H1 (cell line): Measurements from ENCODE around the gene PFDN6. TPM values are rescaled to one million over a fixed set of nuclear protein-coding genes. Genes with fewer than 3 reads are reported as not detected.
"Not testable (repeated sequence)": the region's sequence is repeated elsewhere in the genome, so short reads cannot be mapped to it uniquely, and the experiment has no call there.

Experiments
- CTCF ChIA-PET: fragments of 300-600 bp; sonication (Branson Sonifier 250); formaldehyde crosslinking; loops from one replicate; lab custom pipeline; 2021; ENCODE audit not compliant: partially characterized antibody; lab: Charles Lee
- POLR2A ChIA-PET: fragments of 300-600 bp; sonication (Branson Sonifier 250); formaldehyde crosslinking; loops from one replicate; lab custom pipeline; 2021; ENCODE audit warnings: inconsistent platforms; ENCODE audit not compliant: partially characterized antibody; lab: Charles Lee
- DNase-seq, 2 experiments: peaks; one replicate each; pipeline versions ENCODE4 v3.0.0 to v3.0.0-alpha.2; 2010 to 2022; ENCODE audit warnings: low spot score in 2 of 2, low read depth in 1 of 2, mixed read lengths in 1 of 2
- FAIRE-seq: peaks from 2 replicates; lab custom pipeline; 2011; peaks lifted over from hg19 to GRCh38; lab: Jason Lieb, UNC
- H2AFZ ChIP-seq: 2 replicates; pipeline ENCODE4 v1.8.1; 2012; ENCODE audit warnings: low read length, inconsistent platforms
- H2AK5ac ChIP-seq: 2 replicates; pipeline ENCODE4 v1.6.1; 2013; ENCODE audit warnings: low read depth, low read length
- H2BK120ac ChIP-seq: replicated peaks from 2 replicates; pipeline ENCODE3; 2013; ENCODE audit warnings: low read depth, low read length, inconsistent platforms
- H2BK12ac ChIP-seq: 2 replicates; pipeline ENCODE4 v1.6.1; 2013; ENCODE audit warnings: low read depth, low read length
- H2BK15ac ChIP-seq: 2 replicates; pipeline ENCODE4 v1.6.1; 2013; ENCODE audit warnings: low read length
- H2BK20ac ChIP-seq: 2 replicates; pipeline ENCODE4 v1.6.1; 2013; ENCODE audit warnings: low read length
- H2BK5ac ChIP-seq: 2 replicates; pipeline ENCODE4 v1.6.1; 2013; ENCODE audit warnings: low read depth, low read length
- H3K14ac ChIP-seq: 2 replicates; pipeline ENCODE4 v1.6.1; 2013; ENCODE audit warnings: inconsistent platforms; ENCODE audit not compliant: insufficient read length
- H3K18ac ChIP-seq: 2 replicates; pipeline ENCODE4 v1.6.1; 2013; ENCODE audit warnings: low read length; ENCODE audit errors: extremely low read depth
- H3K23ac ChIP-seq: 2 replicates; pipeline ENCODE4 v1.6.1; 2013; ENCODE audit warnings: inconsistent platforms; ENCODE audit not compliant: insufficient read length
- H3K23me2 ChIP-seq: 2 replicates; pipeline ENCODE4 v1.6.1; 2013; ENCODE audit warnings: low read depth, low read length
- H3K27ac ChIP-seq: 2 replicates; pipeline ENCODE4 v1.6.1; 2011; ENCODE audit warnings: low read depth, low read length, inconsistent platforms
- H3K27me3 ChIP-seq, 4 experiments: replicated peaks in 1 of 4; 1 replicate in 1 of 4; 2 replicates in 3 of 4; pipeline versions ENCODE4 v1.6.1 to v1.8.1; 2011 to 2013; ENCODE audit warnings: low read length in 3 of 4, mild to moderate bottlenecking in 3 of 4, inconsistent platforms in 2 of 4, mixed read lengths in 2 of 4, moderate library complexity in 1 of 4; ENCODE audit not compliant: control insufficient read depth in 3 of 4, insufficient read depth in 3 of 4; ENCODE audit errors: extremely low read depth in 1 of 4
- H3K36me3 ChIP-seq, 4 experiments: 2 replicates each; pipeline versions ENCODE4 v1.6.1 to v1.8.1; 2011 to 2013; ENCODE audit warnings: mild to moderate bottlenecking in 4 of 4, low read length in 3 of 4, moderate library complexity in 2 of 4, control low read depth in 1 of 4, inconsistent platforms in 1 of 4; ENCODE audit not compliant: insufficient read depth in 4 of 4, control insufficient read depth in 2 of 4
- H3K4ac ChIP-seq: replicated peaks from 2 replicates; pipeline ENCODE3; 2013; ENCODE audit warnings: low read length, low read depth, mixed read lengths, inconsistent platforms; ENCODE audit not compliant: insufficient read length
- H3K4me1 ChIP-seq, 4 experiments: replicated peaks in 1 of 4; 1 replicate in 1 of 4; 2 replicates in 3 of 4; pipeline versions ENCODE4 v1.6.1 to v1.8.1; 2011 to 2013; ENCODE audit warnings: low read length in 3 of 4, inconsistent platforms in 2 of 4, mixed read lengths in 1 of 4; ENCODE audit not compliant: insufficient read depth in 4 of 4, control insufficient read depth in 3 of 4
- H3K4me2 ChIP-seq, 2 experiments: 2 replicates each; pipeline versions ENCODE4 v1.6.1 to v1.8.1; 2011 to 2013; ENCODE audit warnings: low read depth in 2 of 2, low read length in 2 of 2, control low read depth in 1 of 2, inconsistent platforms in 1 of 2, mild to moderate bottlenecking in 1 of 2; ENCODE audit not compliant: insufficient read depth in 1 of 2
- H3K4me3 ChIP-seq, 4 experiments: fragments of 200-600, 300-600 bp in 1 of 4; sonication (generic), shearing (Covaris generic), sonication (Bioruptor Twin) in 1 of 4; 2 replicates each; pipeline versions ENCODE4 v1.5.1 to v1.8.1; 2011 to 2016; ENCODE audit warnings: low read length in 4 of 4, low read depth in 3 of 4, control low read depth in 2 of 4, inconsistent platforms in 2 of 4, mild to moderate bottlenecking in 2 of 4, mixed read lengths in 1 of 4, moderate library complexity in 1 of 4; ENCODE audit not compliant: insufficient read depth in 2 of 4; ENCODE audit errors: extremely low read depth in 1 of 4
- H3K56ac ChIP-seq: replicated peaks from 2 replicates; pipeline ENCODE3; 2013; ENCODE audit warnings: low read depth, mild to moderate bottlenecking, mixed read lengths, low read length, inconsistent platforms; ENCODE audit not compliant: insufficient read length
- H3K79me1 ChIP-seq: 2 replicates; pipeline ENCODE4 v1.6.1; 2013; ENCODE audit warnings: low read depth, low read length, control low read depth
- H3K79me2 ChIP-seq, 2 experiments: 2 replicates each; pipeline versions ENCODE4 v1.6.1 to v1.8.1; 2012 to 2013; ENCODE audit warnings: low read length in 2 of 2, mild to moderate bottlenecking in 2 of 2, inconsistent platforms in 1 of 2; ENCODE audit not compliant: insufficient read depth in 2 of 2, control insufficient read depth in 1 of 2
- H3K9ac ChIP-seq, 4 experiments: replicated peaks in 1 of 4; 1 replicate in 1 of 4; 2 replicates in 3 of 4; pipeline versions ENCODE4 v1.6.1 to v1.8.1; 2011 to 2013; ENCODE audit warnings: low read depth in 3 of 4, low read length in 3 of 4, control low read depth in 2 of 4, mild to moderate bottlenecking in 2 of 4, moderate library complexity in 2 of 4, inconsistent platforms in 1 of 4; ENCODE audit errors: extremely low read depth in 1 of 4
- H3K9me3 ChIP-seq, 2 experiments: 2 replicates each; pipeline versions ENCODE4 v1.6.1 to v1.8.1; 2012 to 2013; ENCODE audit warnings: mild to moderate bottlenecking in 2 of 2, moderate library complexity in 2 of 2, control low read depth in 1 of 2, inconsistent platforms in 1 of 2, low read depth in 1 of 2, low read length in 1 of 2, mixed read lengths in 1 of 2; ENCODE audit not compliant: insufficient read depth in 2 of 2
- H4K20me1 ChIP-seq, 2 experiments: replicated peaks in 1 of 2; 2 replicates each; pipeline versions ENCODE3 to v1.8.1; 2011 to 2013; ENCODE audit warnings: inconsistent platforms in 2 of 2, low read length in 2 of 2, mild to moderate bottlenecking in 1 of 2; ENCODE audit not compliant: insufficient read depth in 2 of 2, control insufficient read depth in 1 of 2
- H4K5ac ChIP-seq: 2 replicates; pipeline ENCODE4 v1.6.1; 2013; ENCODE audit warnings: low read length, low read depth, mixed read lengths, inconsistent platforms; ENCODE audit not compliant: insufficient read length
- H4K8ac ChIP-seq: 2 replicates; pipeline ENCODE4 v1.8.0; 2013; ENCODE audit warnings: mild to moderate bottlenecking, moderate library complexity, low read length, inconsistent platforms; ENCODE audit not compliant: insufficient read depth; ENCODE audit errors: extremely low read depth
- H4K91ac ChIP-seq: replicated peaks from 2 replicates; pipeline ENCODE3; 2013; ENCODE audit warnings: low read length, mixed read lengths, inconsistent platforms; ENCODE audit not compliant: insufficient read length
- BACH1 ChIP-seq: IDR thresholded peaks from 2 replicates; pipeline ENCODE4 v1.6.1; 2012; ENCODE audit warnings: low read length, improper control_type of control experiment
- POLR2A ChIP-seq, 2 experiments: IDR thresholded peaks; 1 replicate in 1 of 2; 2 replicates in 1 of 2; pipeline ENCODE4 v1.6.1; 2011; ENCODE audit warnings: low read depth in 2 of 2, low read length in 2 of 2, mild to moderate bottlenecking in 2 of 2; ENCODE audit errors: control extremely low read depth in 1 of 2
- WGBS, 2 experiments: shearing (Covaris generic) in 1 of 2; methylation state at CpG; one replicate each; pipeline versions ENCODE4 v1.1.6 to v1.1.7; 2013 to 2015; ENCODE audit warnings: low lambda C conversion rate in 2 of 2, mixed read lengths in 2 of 2, inconsistent platforms in 1 of 2, low coverage in 1 of 2, missing lambda C conversion rate in 1 of 2; ENCODE audit not compliant: insufficient replicate concordance in 2 of 2, insufficient coverage in 1 of 2, insufficient read length in 1 of 2; ENCODE audit errors: extremely low coverage in 1 of 2, missing lambda C conversion rate in 1 of 2; 5-methylcytosine and 5-hydroxymethylcytosine counted together
- polyA plus RNA-seq, 7 experiments: library from polyadenylated mRNA; depleted of rRNA in 3 of 7; stranded (reverse) in 5 of 7; unstranded in 2 of 7; fragments of >200 nt in 5 of 7; fragments of 200-250 nt in 2 of 7; gene quantifications; 1 replicate in 5 of 7; 2 replicates in 1 of 7; 4 replicates in 1 of 7; pipeline versions ENCODE4 v1.2.1 to v1.2.3, GENCODE V29; 2011 to 2013; ENCODE audit warnings: missing spikeins in 2 of 7, mixed read lengths in 2 of 7
- total RNA-seq: library from RNA; stranded (reverse); fragmentation: NEBNext Ultra II Directional; extraction: Animal tissue kit (Norgen Biotek cat#: 25700); gene quantifications from 2 replicates; pipeline ENCODE4 v1.2.1, GENCODE V29; 2021

The PFDN6 gene
- total and polyA plus RNA-seq, 2 of the 8 experiments (the other 6 are each of a cell fraction or from before 2014, with no cell fraction given) = 32.0 to 95.7 TPM

DNA sequence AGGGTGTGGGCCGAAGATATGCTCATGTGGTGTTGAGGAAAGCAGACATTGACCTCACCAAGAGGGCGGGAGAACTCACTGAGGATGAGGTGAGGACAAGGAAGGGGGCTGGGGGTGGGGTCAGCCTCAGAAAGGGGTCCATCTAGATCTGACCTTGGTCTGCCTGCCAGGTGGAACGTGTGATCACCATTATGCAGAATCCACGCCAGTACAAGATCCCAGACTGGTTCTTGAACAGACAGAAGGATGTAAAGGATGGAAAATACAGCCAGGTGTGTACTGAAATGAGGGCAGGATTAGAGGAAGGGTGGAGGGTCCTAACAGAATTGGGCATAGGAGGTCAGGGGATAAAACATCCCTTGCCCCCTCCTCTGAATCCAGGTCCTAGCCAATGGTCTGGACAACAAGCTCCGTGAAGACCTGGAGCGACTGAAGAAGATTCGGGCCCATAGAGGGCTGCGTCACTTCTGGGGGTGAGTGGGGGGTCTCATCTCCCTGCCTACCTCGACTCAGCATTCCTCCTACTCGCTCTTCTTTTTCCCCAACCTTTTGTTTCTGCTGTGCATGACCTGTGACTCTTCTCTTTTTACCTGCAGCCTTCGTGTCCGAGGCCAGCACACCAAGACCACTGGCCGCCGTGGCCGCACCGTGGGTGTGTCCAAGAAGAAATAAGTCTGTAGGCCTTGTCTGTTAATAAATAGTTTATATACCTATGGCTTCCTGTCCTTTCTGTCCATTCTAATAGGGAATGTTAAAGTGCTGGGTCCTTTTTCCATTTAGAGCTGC is 13.4 kb upstream of the PFDN6 start:
- DNase-seq, H2BK20ac ChIP-seq, H3K27ac ChIP-seq, H3K18ac ChIP-seq, H3K14ac ChIP-seq, H4K91ac ChIP-seq, H3K4ac ChIP-seq, H3K79me1 ChIP-seq, H3K9me3 ChIP-seq, H3K23ac ChIP-seq, H2BK120ac ChIP-seq, H2AFZ ChIP-seq, H4K5ac ChIP-seq, H4K8ac ChIP-seq, H3K9ac ChIP-seq, FAIRE-seq, H2BK5ac ChIP-seq, H2BK15ac ChIP-seq, H3K27me3 ChIP-seq, H3K56ac ChIP-seq, H2AK5ac ChIP-seq, H2BK12ac ChIP-seq: not testable (repeated sequence)
- TF ChIP-seq BACH1 = 0 out of 2 replicates have a peak, but pooled peaks have one; percentile 40
- TF ChIP-seq POLR2A (IDR thresholded peaks at IDR 0.05; ENCODE audit: control extremely low read depth in 1 of 2, low read depth in 2 of 2, low read length in 2 of 2) = peak in 1 of 2 experiments; percentile 71; a peak in 2 of 3 replicates
- H3K4me1 ChIP-seq = peaks cover 3 to 35% (median 12%) of the 10 kb centered on the region in 4 experiments
- peak overlapping the region; percentile 52 to 81 (median 59); a peak in 7 of 8 replicates for H3K4me3 ChIP-seq
- H3K79me2 ChIP-seq = peaks cover 26 to 38% of the 10 kb centered on the region in 2 experiments
- CTCF ChIA-PET = interaction anchor here (0.6 to 8.0 kb wide), 5 partner anchors 14 to 340 kb away, joined by 3 to 81 read pairs (median 7); partner anchors contain the start of genes PFDN6, RGL2, TAPBP and WDR46
- peaks cover 12 to 19% of the 10 kb centered on the region in 2 experiments for H4K20me1 ChIP-seq
- peaks cover 16 to 48% (median 37%) of the 10 kb centered on the region in 4 experiments; a peak in 7 of 8 replicates for H3K36me3 ChIP-seq
- H3K4me2 ChIP-seq = peak overlapping the region; percentile 86 to 96
- peaks cover 22% of the 10 kb centered on the region for H3K23me2 ChIP-seq
- POLR2A ChIA-PET = interaction anchor here (0.6 to 12.0 kb wide), 30 partner anchors 7 to 305 kb away, joined by 3 to 337 read pairs (median 4); partner anchors contain the start of genes HSD17B8, PFDN6, RGL2 and RING1
- WGBS, 2 experiments = 85% methylated on average over 16 of the region's 16 CpGs; no CpG with 5 or more reads in 1 of the 2 experiments
